HG03460 (cell line): ENCODE measurements around the gene PPFIA1.
"Not testable (repeated sequence)": the region's sequence is repeated elsewhere in the genome, so short reads cannot be mapped to it uniquely, and the experiment has no call there.

ENCODE experiments used
- ATAC-seq: cut with Tn5 transposase; IDR thresholded peaks from one replicate; pipeline ENCODE4 v1.9.1; 2021; ENCODE audit not compliant: unreplicated experiment

Gene PPFIA1

GRCh38 chr11:70384566-70385152, 114.2 kb downstream of the PPFIA1 start:
- ATAC-seq, result no peak

DNA sequence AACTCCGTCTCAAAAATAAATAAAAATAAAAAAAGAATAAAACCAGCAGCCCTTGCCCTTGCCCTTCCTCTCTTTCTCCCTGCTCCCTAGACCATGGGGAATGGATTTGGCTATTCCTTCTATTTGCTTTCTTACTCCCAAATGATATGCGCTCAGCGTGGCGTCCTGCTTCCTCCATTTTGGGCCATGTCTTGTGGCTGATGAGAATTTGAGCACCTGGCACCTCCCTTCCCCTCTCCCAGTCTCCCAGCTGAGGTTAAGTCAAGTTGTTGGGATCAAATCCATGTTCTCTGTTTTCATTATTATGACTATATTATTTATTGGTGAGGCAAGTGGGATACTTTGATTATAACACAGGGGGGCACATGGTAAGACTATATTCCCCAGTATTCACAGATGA, 117.1 kb downstream of the PPFIA1 start:
- ATAC-seq, result no peak

- no peak for ATAC-seq
These were observed 118.7 kb downstream of the PPFIA1 start for GRCh38 chr11:70389201-70389600.

DNA sequence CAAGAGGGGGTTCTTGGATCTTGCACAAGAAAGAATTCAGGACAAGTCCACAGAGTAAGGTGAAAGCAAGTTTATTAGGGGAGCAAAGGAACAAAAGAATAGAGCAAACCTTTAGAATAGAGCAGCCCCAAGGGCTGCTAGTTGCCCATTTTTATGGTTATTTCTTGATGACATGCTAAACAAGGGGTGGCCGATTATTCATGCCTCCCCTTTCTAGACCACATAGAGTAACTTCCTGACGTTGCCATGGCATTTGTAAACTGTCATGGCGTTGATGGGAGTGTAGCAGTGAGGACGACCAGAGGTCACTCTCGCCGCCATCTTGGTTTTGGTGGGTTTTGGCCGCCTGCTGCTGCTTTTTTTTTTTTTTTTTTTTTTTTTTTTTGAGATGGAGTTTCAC, 120.4 kb downstream of the PPFIA1 start:
- ATAC-seq, result not testable (repeated sequence)

GRCh38 chr11:70394211-70394950, 123.9 kb downstream of the PPFIA1 start:
- ATAC-seq, result no peak

- peak; percentile 7 for ATAC-seq
These were observed 127.0 kb downstream of the PPFIA1 start for GRCh38 chr11:70397336-70397982.

DNA sequence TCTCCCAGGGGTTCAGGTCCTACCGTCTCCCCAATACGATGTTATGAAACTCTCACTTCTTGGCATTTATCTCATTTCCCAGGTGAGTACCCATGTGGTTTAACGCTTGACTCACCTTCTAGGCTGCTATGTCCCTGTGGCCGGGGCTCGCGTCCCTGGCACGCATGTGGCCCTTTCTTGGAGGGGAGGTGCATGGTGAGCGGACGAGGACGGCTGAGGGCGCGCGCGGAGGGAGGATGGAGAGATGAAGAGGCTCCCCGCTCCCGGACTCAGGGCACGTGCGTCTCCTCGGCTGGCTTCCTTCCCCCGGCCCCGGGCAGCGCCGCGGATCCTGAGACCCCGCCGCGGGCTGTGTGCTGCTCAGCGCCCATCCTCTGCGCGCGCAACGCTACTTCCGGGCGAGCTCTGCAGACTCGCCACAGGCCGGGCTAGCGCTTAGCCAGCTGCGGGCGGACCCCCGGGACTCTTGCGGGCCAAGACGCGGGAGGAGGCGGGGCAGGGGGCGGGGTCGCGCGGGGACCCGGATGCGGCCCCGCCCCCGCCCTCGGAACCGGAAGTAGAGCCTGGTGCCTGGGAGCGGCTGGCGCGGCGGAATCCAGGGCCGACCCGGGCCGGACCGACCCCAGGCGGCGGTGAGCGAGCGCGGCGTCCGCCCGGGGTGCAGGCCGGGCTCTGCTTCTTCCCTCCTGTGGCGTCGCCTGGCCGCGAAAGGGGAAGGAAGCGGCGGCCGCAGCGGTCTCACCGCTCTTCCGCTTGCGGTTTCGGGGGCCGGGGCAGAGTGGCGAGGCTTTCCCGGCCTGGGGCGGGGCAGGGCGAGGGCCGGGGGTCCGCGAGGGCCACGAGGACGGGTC, 127.7 kb downstream of the PPFIA1 start, which contains the start of gene CTTN:
CTTN (plus strand) TSS at position 547 of the 851 bp plus-strand sequence. CDS start 8,769 bp downstream, outside the sequence.
- peak; percentile 46 for ATAC-seq

DNA sequence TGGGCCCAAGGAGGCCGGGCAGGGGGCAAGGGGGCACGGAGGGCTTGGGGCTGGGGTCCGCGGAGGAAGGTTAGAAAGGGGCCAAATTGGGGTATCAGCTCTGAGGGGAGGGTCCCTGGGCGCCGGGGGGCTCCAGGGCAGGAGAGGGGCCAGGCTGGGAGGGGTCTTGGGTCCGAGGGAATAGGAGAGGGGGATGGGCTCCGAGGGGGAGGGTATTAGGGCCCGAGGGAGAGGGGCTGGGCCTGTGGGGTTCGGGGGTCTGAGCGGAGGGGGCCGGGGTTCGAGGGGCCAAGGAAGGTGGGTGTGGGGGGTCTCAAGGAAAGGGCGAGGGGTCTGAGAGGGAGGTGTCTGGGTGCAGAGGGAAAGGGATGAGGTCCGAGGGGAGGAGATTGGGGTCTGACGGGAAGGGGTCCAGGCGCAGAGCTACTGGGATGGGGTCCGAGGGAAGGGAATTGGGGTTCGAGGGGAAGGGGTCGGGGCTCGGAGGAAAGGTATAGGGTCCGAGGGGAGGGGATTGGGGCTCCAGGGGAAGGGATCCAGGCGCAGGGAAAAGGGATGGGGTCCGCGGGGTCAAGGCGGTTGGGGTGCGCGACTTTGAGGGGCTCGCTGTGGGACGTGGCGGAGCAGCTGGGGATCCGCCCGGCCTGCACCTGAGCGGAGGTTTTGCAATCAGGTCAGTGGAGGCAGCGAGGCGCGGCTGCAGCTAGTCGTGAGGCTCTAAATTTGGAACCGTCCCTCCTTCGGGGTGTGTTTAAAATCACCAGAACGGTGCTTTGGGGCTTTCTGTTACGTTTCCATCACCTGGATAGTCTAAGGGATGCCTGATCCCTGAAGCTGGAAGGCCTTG, 128.6 kb downstream of the PPFIA1 start:
- ATAC-seq, result no peak

GRCh38 chr11:70399681-70400112, 129.2 kb downstream of the PPFIA1 start:
- no peak for ATAC-seq

- ATAC-seq, result no peak
These were observed 130.2 kb downstream of the PPFIA1 start for GRCh38 chr11:70400643-70401042.

- no peak for ATAC-seq
These were observed 131.5 kb downstream of the PPFIA1 start for GRCh38 chr11:70402016-70402415.

GRCh38 chr11:70402685-70403084, 132.2 kb downstream of the PPFIA1 start:
- ATAC-seq, result no peak

GRCh38 chr11:70404244-70404643, 133.8 kb downstream of the PPFIA1 start:
- no peak for ATAC-seq

GRCh38 chr11:70405679-70406395, 135.3 kb downstream of the PPFIA1 start:
- ATAC-seq, result no peak

- no peak for ATAC-seq
These were observed 136.6 kb downstream of the PPFIA1 start for GRCh38 chr11:70407121-70407520.

DNA sequence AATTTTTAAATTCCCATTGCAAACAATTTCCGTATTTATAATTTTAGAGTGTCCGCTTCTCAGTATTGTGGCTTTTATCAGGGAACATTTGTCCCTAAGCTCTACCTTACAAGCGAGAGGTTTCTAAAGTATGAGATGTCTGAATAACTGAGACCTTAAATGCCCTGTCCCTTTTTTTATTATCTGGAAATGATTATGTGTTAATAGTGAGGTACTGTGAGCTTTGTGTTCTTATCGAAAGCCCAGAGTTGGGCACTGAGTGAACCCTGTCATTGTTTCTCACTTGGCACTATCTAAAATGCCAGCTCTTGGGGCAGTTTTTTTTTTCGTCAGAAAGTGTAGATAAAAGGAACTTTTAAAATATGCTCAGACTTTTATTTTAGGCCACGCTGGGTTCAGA, 137.3 kb downstream of the PPFIA1 start:
- no peak for ATAC-seq

GRCh38 chr11:70408326-70408725, 137.8 kb downstream of the PPFIA1 start:
- not testable (repeated sequence) for ATAC-seq

DNA sequence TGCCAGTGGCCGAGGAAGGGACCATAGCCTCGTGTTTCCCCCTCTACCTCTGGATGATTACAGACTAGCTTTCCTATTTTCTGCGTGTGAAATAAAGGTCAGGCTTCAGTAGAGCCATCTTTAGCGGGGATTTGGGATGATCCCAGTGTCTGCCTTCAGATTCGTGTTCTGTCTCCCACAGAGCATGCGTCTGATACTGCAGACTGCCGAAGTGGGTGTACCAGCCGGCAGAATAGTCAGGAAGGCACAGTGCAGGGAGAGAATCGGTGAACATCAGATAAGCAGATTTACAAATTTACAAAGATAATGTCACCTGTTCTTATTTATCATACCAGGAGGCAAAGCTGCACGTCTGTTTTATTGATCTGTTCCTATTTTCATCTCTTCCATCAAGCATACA, 138.9 kb downstream of the PPFIA1 start:
- ATAC-seq, result no peak

- no peak for ATAC-seq
These were observed 139.4 kb downstream of the PPFIA1 start for GRCh38 chr11:70409871-70410270.
